Measurements from ENCODE around the gene ANAPC5.

ANAPC5 gene

GRCh38 chr12:121296618-121297434 lies 55.4 kb downstream of the ANAPC5 start, which contains the start of gene CAMKK2:
TSS of gene CAMKK2 (minus strand) at chr12:121296709. CDS start at chr12:121274526, 22,183 bp downstream.
- intact Hi-C loops (cut with DNase I; ENCODE audit: low total_unique reads) = no loop called here
- TF ChIP-seq, protein P1, sequence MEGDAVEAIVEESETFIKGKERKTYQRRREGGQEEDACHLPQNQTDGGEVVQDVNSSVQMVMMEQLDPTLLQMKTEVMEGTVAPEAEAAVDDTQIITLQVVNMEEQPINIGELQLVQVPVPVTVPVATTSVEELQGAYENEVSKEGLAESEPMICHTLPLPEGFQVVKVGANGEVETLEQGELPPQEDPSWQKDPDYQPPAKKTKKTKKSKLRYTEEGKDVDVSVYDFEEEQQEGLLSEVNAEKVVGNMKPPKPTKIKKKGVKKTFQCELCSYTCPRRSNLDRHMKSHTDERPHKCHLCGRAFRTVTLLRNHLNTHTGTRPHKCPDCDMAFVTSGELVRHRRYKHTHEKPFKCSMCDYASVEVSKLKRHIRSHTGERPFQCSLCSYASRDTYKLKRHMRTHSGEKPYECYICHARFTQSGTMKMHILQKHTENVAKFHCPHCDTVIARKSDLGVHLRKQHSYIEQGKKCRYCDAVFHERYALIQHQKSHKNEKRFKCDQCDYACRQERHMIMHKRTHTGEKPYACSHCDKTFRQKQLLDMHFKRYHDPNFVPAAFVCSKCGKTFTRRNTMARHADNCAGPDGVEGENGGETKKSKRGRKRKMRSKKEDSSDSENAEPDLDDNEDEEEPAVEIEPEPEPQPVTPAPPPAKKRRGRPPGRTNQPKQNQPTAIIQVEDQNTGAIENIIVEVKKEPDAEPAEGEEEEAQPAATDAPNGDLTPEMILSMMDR (IDR thresholded peaks at IDR 0.05) = no peak
- peak within 1 kb of the TSS; percentile 79 to 82 for H3K27ac ChIP-seq

DNA sequence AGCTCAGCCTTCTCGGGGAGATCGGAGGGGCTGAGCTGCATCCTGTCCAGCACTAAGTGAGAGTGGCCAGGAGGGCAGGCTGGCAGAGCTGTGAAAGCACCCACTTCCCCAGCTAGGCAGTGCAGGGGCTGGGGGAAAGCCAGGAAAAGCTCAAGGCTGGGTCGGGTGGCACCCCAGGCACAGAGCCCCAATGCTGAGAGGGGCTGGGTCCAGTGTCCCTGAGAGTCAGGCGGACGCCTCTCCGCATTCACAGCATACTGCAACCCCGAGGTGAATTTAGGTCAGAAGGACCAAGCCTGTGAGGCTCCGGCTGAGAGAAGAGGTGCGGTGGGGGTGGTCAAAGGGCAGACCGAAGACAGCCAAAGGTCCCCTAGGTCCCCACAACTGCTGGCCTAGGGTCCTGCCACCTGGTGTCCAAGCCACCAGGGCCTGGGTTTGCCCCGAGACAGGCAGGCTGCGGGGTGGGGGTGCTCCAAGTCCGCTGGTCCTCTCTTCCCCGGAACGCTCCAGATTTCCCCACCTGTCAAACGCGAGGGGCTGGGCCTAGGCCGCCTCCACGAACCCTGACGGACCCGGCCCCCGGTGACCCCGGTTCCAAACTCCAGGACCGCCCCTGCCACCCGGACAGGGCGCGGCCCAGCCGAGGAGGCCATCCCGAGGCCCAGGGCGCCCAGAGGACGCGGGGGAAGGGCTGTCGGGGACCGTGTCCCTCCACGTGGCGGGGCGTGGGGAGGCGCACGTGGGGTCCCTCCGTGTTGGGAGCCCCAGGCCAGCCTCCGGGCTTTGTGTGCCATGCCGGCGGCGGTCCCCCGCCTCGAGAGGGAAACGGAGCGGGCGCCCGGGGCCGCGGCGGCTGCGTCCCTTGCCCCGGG lies 56.2 kb downstream of the ANAPC5 start:
- Histone ChIP-seq H3K27ac (peak overlapping the region; percentile 79 to 82), H3K27me3 (no peaks in the 10 kb centered on the region), H3K4me1 (peaks cover 0 to 26% (median 16%) of the 10 kb centered on the region in 4 donors), H3K36me3 (peaks cover 0 to 7% (median 0%) of the 10 kb centered on the region in 3 donors), H3K9me3 (no peaks in the 10 kb centered on the region), H3K4me3 (peak overlapping the region; percentile 87 to 96)
- TF ChIP-seq, protein P1 (IDR thresholded peaks at IDR 0.05) = no peak
- DNase-seq = no peak
- intact Hi-C loops (cut with DNase I; ENCODE audit: low total_unique reads) = no loop called here

More at GRCh38 chr12:121296618-121297434, 55.4 kb downstream of the ANAPC5 start, which contains the start of gene CAMKK2:
- H3K4me3 ChIP-seq = peak within 1 kb of the TSS; percentile 87 to 96
- H3K4me1 ChIP-seq = peaks cover 0 to 26% (median 16%) of the 10 kb centered on the region in 4 donors
- H3K9me3 ChIP-seq = no peaks in the 10 kb centered on the region
- H3K27me3 ChIP-seq = no peaks in the 10 kb centered on the region
- DNase-seq = peak; percentile 76 to 89
- H3K36me3 ChIP-seq = peaks cover 0 to 7% (median 0%) of the 10 kb centered on the region in 3 donors

GRCh38 chr12:121295116-121295745 lies 57.0 kb downstream of the ANAPC5 start:
- no peaks in the 10 kb centered on the region for H3K27me3 ChIP-seq
- peak overlapping the region; percentile 79 to 82 for H3K27ac ChIP-seq
- H3K36me3 ChIP-seq = peaks cover 0 to 7% (median 0%) of the 10 kb centered on the region in 3 donors
- no peaks in the 10 kb centered on the region for H3K9me3 ChIP-seq
- intact Hi-C loops (cut with DNase I; ENCODE audit: low total_unique reads) = no loop called here
- peaks cover 0 to 26% (median 17%) of the 10 kb centered on the region in 4 donors for H3K4me1 ChIP-seq
- H3K4me3 ChIP-seq = peak overlapping the region; percentile 87 to 96
- no peak for DNase-seq
- TF ChIP-seq, protein P1 (IDR thresholded peaks at IDR 0.05) = no peak

- intact Hi-C loops (cut with DNase I; ENCODE audit: low total_unique reads) = no loop called here
- H3K27me3 ChIP-seq = no peaks in the 10 kb centered on the region
- no peak for DNase-seq
- no peak overlapping the region for H3K27ac ChIP-seq
- H3K4me1 ChIP-seq = peaks cover 0 to 32% (median 23%) of the 10 kb centered on the region in 4 donors
- H3K4me3 ChIP-seq = no peak overlapping the region
- H3K9me3 ChIP-seq = no peaks in the 10 kb centered on the region
- peaks cover 0 to 7% (median 0%) of the 10 kb centered on the region in 3 donors for H3K36me3 ChIP-seq
- TF ChIP-seq, protein P1 (IDR thresholded peaks at IDR 0.05) = no peak
Measured at GRCh38 chr12:121294151-121294889, 57.9 kb downstream of the ANAPC5 start.

Measured in tibial artery (tissue), 4 donors.